Activated naive CD8-positive, alpha-beta T cell treated with anti-CD3 and anti-CD28 coated beads for 36 hours (primary cell): Measurements from ENCODE around the gene PARP9. TPM values are rescaled to one million over a fixed set of nuclear protein-coding genes. Genes with fewer than 3 reads are reported as not detected.
A peak's percentile ranks its signal among the peaks of the same experiment; 100 is the strongest.
"Not testable (repeated sequence)": the region's sequence is repeated elsewhere in the genome, so short reads cannot be mapped to it uniquely, and the experiment has no call there.

Source experiments
- DNase-seq: peaks from one replicate; pipeline ENCODE4 v3.0.0; 2021
- H3K27ac Mint-ChIP-seq: one replicate; pipeline ENCODE4 v1.8.0; 2022; ENCODE audit warnings: mild to moderate bottlenecking, moderate library complexity, mixed read lengths
- H3K27me3 Mint-ChIP-seq: one replicate; pipeline ENCODE4 v1.8.0; 2022; ENCODE audit warnings: mild to moderate bottlenecking, mixed read lengths
- H3K36me3 Mint-ChIP-seq: one replicate; pipeline ENCODE4 v1.8.0; 2021; ENCODE audit warnings: mild to moderate bottlenecking, mixed read lengths
- H3K4me1 Mint-ChIP-seq: one replicate; pipeline ENCODE4 v1.8.0; 2021; ENCODE audit warnings: mixed read lengths
- H3K4me3 Mint-ChIP-seq: one replicate; pipeline ENCODE4 v1.8.0; 2022; ENCODE audit warnings: mild to moderate bottlenecking, moderate library complexity, mixed read lengths
- H3K9me3 Mint-ChIP-seq: one replicate; pipeline ENCODE4 v1.8.0; 2022; ENCODE audit warnings: mixed read lengths
- total RNA-seq, 2 experiments: library from RNA; stranded (reverse); gene quantifications; one replicate each; pipeline ENCODE4 v1.2.3, GENCODE V29; 2021

PARP9 gene
- total RNA-seq, 2 experiments from 2014 or later, result 39.0 to 40.9 TPM

GRCh38 chr3:122586098-122586497, 22.0 kb upstream of the PARP9 start:
- Mint-ChIP-seq H3K27ac (no peak overlapping the region), H3K36me3 (peaks cover 44% of the 10 kb centered on the region), H3K9me3 (peaks cover 20% of the 10 kb centered on the region)

GRCh38 chr3:122582390-122582789, 18.3 kb upstream of the PARP9 start:
- H3K9me3 Mint-ChIP-seq, result peaks cover 20% of the 10 kb centered on the region
- DNase-seq, result no peak
- H3K27me3 Mint-ChIP-seq, result no peaks in the 10 kb centered on the region
- H3K27ac Mint-ChIP-seq, result no peak overlapping the region
- H3K4me3 Mint-ChIP-seq, result no peak overlapping the region
- peaks cover 44% of the 10 kb centered on the region for H3K36me3 Mint-ChIP-seq
- peaks cover 40% of the 10 kb centered on the region for H3K4me1 Mint-ChIP-seq

More at GRCh38 chr3:122586098-122586497, 22.0 kb upstream of the PARP9 start:
- no peak overlapping the region for H3K4me3 Mint-ChIP-seq
- H3K4me1 Mint-ChIP-seq, result peaks cover 39% of the 10 kb centered on the region
- no peaks in the 10 kb centered on the region for H3K27me3 Mint-ChIP-seq
- DNase-seq, result no peak

- Mint-ChIP-seq H3K9me3 (peaks cover 20% of the 10 kb centered on the region), H3K27ac (no peak overlapping the region), H3K36me3 (peaks cover 44% of the 10 kb centered on the region), H3K4me1 (peaks cover 39% of the 10 kb centered on the region), H3K27me3 (no peaks in the 10 kb centered on the region), H3K4me3 (no peak overlapping the region)
- no peak for DNase-seq
Measured at GRCh38 chr3:122581622-122582021, 17.5 kb upstream of the PARP9 start.

DNA sequence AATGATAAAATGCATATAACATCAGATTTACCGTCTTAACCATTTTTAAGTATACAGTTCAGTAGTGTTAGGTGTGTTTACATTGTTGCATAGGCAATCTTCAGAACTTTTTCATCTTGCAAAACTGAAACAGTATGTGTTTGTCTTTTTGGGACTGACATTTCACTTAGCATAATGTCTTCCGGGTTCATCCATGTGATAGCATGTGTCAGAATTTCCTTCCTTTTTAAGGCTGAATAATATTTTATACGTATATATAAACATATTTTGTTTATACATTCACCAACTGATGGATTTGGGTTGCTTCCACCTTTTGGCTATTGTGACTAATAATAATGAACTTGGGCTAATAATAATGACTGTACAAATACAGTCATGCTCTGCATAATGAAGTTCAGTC, 16.4 kb upstream of the PARP9 start:
- Mint-ChIP-seq H3K4me1 (peaks cover 44% of the 10 kb centered on the region), H3K36me3 (peaks cover 42% of the 10 kb centered on the region), H3K9me3 (peaks cover 20% of the 10 kb centered on the region), H3K27me3 (no peaks in the 10 kb centered on the region), H3K27ac (no peak overlapping the region), H3K4me3 (no peak overlapping the region)
- no peak for DNase-seq

GRCh38 chr3:122578069-122578740, 14.1 kb upstream of the PARP9 start:
- Mint-ChIP-seq H3K4me3 (peak overlapping the region; percentile 99), H3K36me3 (peaks cover 42% of the 10 kb centered on the region), H3K9me3 (peaks cover 16% of the 10 kb centered on the region), H3K27me3 (no peaks in the 10 kb centered on the region), H3K4me1 (peaks cover 46% of the 10 kb centered on the region), H3K27ac (peak overlapping the region; percentile 99)
- DNase-seq, result no peak

DNA sequence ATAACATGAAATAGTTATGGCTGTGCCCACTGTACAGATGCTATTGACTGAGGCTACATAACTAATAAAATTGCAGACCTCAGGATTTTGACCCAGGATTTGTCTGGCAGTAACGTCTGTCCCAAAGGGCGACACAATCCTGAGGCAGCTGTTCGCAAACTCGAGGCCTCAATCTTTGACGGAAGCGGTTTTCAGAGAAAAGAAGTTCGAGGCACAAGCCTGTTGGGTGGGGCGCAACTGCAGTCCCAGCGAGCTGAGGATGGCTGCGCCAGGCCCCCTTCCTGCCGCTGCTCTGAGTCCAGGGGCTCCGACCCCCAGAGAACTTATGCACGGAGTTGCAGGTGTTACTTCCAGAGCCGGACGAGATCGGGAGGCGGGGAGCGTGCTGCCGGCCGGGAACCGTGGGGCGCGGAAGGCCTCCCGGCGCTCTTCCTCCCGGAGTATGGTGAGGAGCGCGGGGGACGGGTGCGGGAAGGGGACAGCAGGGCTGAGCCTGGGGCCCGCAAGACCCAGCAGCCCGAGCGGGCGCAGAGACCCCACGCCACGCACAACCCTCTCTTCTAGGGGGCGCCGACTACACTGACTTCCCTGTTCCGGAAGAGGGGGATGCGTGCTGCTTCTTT, 13.4 kb upstream of the PARP9 start, which contains the start of gene PARP15:
PARP15 (plus strand) TSS at position 242 of the 623 bp plus-strand sequence; CDS start at position 260, 18 bp downstream.
- peaks cover 12% of the 10 kb centered on the region for H3K9me3 Mint-ChIP-seq
- DNase-seq, result peak; percentile 41
- peak within 1 kb of the TSS; percentile 99 for H3K27ac Mint-ChIP-seq
- H3K36me3 Mint-ChIP-seq, result peaks cover 41% of the 10 kb centered on the region
- H3K4me1 Mint-ChIP-seq, result peaks cover 52% of the 10 kb centered on the region
- H3K4me3 Mint-ChIP-seq, result peak within 1 kb of the TSS; percentile 99
- H3K27me3 Mint-ChIP-seq, result no peaks in the 10 kb centered on the region

DNA sequence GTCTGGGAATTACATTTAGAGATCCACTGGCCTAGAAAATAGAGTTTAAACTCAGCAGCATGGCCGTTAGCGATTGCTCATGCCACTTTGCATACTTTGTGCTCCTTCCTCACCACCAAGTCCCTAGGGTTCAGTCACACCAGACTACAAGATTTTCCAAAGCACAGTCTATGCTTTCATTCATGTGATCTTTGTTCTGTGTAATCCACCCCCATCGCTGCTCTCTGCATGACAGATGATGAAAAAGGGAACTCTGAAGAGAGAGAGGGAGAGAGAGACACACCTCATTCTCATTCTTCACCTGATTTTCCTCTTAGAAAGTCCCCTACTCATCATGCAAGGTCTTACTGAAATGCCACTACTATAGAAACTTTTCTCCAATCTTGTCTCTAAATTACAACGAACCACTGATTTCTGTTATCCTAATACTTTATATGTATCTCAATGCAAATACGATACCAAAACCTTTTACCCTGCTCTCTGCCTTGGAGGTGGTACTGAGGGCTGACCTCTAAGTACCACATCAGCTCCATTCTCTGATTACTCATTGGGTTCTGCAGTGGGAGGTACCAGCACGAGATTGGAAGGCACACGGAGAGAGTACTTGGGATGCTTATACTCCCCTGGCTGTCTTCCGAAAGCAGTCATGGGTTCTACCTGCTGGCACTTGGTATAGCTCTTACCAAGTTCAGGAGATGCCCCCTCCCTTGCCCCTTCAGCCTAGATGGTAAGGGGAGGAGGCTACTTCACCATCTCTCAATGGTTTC, 12.3 kb upstream of the PARP9 start:
- peak; percentile 55 for DNase-seq
- peak overlapping the region; percentile 99 for H3K27ac Mint-ChIP-seq
- H3K4me1 Mint-ChIP-seq, result peaks cover 55% of the 10 kb centered on the region
- H3K27me3 Mint-ChIP-seq, result no peaks in the 10 kb centered on the region
- peak overlapping the region; percentile 19 for H3K4me3 Mint-ChIP-seq
- peaks cover 4% of the 10 kb centered on the region for H3K9me3 Mint-ChIP-seq
- H3K36me3 Mint-ChIP-seq, result peaks cover 41% of the 10 kb centered on the region

DNA sequence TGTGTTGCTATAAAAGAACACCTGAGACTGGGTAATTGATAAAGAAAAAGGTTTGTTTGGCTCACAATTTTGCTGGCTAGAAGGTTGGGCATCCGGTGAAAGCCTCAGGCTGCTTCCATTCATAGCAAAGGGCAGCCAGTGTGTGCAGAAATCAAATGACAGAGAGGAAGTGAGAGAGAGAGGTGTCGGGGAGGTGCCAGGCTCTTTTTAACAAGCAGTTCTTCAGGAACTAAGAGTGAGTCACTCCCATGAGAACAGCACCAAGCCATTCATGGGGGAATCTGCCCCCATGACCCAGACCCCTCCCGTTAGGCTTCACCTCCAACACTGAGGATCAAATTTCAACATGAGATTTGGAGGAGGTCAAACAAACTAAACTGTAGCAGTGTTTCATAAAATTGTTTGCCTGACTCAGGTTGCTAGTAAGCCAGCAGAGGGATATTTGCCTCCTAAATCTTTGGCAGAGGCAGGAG, 8.9 kb upstream of the PARP9 start:
- peaks cover 64% of the 10 kb centered on the region for H3K36me3 Mint-ChIP-seq

GRCh38 chr3:122568755-122569154, 4.7 kb upstream of the PARP9 start:
- no peaks in the 10 kb centered on the region for H3K27me3 Mint-ChIP-seq
- no peak for DNase-seq
- H3K4me1 Mint-ChIP-seq, result peaks cover 65% of the 10 kb centered on the region
- no peaks in the 10 kb centered on the region for H3K9me3 Mint-ChIP-seq
- peaks cover 73% of the 10 kb centered on the region for H3K36me3 Mint-ChIP-seq
- H3K27ac Mint-ChIP-seq, result peak overlapping the region; percentile 58
- H3K4me3 Mint-ChIP-seq, result no peak overlapping the region

More for the DNA sequence above, 8.9 kb upstream of the PARP9 start:
- Mint-ChIP-seq H3K27me3 (no peaks in the 10 kb centered on the region), H3K9me3 (no peaks in the 10 kb centered on the region), H3K27ac (peak overlapping the region; percentile 74), H3K4me3 (no peak overlapping the region), H3K4me1 (peaks cover 64% of the 10 kb centered on the region)
- peak; percentile 12 for DNase-seq

- Mint-ChIP-seq H3K36me3 (peaks cover 72% of the 10 kb centered on the region), H3K27ac (peak overlapping the region; percentile 58), H3K4me1 (peaks cover 65% of the 10 kb centered on the region)
- not testable (repeated sequence) for H3K4me3 Mint-ChIP-seq, H3K9me3 Mint-ChIP-seq, H3K27me3 Mint-ChIP-seq, DNase-seq
Measured at GRCh38 chr3:122568131-122568530, 4.0 kb upstream of the PARP9 start.

- H3K4me3 Mint-ChIP-seq, result peak overlapping the region; percentile 97
- H3K27me3 Mint-ChIP-seq, result no peaks in the 10 kb centered on the region
- peaks cover 60% of the 10 kb centered on the region for H3K4me1 Mint-ChIP-seq
- H3K9me3 Mint-ChIP-seq, result no peaks in the 10 kb centered on the region
- peaks cover 41% of the 10 kb centered on the region for H3K36me3 Mint-ChIP-seq
- DNase-seq, result no peak
- peak overlapping the region; percentile 99 for H3K27ac Mint-ChIP-seq
Measured at GRCh38 chr3:122563717-122564025, 429 bp downstream of the PARP9 start.

DNA sequence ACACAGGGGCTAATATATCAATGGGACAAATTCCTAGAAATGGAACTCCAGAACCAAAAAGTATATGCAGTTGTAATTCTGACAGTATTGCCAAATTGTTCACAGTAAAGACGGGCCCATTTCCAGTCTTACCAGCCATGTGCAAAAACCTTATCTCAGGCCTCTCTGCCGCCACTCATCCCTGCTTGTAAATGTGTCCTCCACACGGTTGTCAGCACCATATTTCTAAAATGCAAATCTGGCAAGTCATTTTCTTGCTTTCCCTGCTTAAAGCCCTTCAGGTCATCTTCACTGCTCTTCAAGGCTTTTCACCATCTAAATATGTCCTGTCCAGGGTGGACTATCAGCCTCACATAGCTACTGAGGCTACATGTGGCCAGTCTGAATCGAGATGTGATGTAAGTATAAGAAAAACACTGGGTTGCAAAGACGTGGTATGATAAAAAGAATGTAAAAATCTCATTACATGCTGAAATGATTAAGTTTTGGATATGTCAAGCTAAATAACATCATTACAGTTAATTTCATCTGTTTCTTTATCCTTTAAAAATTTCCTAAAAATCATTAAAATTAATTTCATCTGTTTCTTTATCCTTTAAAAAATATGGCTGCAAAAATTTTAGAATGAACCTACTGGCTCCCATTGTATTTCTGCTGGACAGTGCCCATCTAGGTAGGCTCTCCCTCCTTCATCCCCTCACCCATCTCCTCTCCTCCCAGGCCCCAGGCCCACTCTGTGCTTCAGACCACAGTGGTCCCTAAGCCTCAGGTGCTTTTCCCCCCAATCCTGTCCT, 980 bp downstream of the PARP9 start:
- Mint-ChIP-seq H3K4me3 (peak overlapping the region; percentile 97), H3K9me3 (no peaks in the 10 kb centered on the region), H3K27ac (peak overlapping the region; percentile 99), H3K36me3 (peaks cover 36% of the 10 kb centered on the region), H3K27me3 (no peaks in the 10 kb centered on the region), H3K4me1 (peaks cover 55% of the 10 kb centered on the region)
- DNase-seq, result no peak

- no peaks in the 10 kb centered on the region for H3K9me3 Mint-ChIP-seq
- H3K4me3 Mint-ChIP-seq, result no peak overlapping the region
- DNase-seq, result peak; percentile 37
- no peak overlapping the region for H3K27ac Mint-ChIP-seq
- peaks cover 38% of the 10 kb centered on the region for H3K4me1 Mint-ChIP-seq
- peaks cover 19% of the 10 kb centered on the region for H3K36me3 Mint-ChIP-seq
- no peaks in the 10 kb centered on the region for H3K27me3 Mint-ChIP-seq
Measured at GRCh38 chr3:122560680-122561079, 3.4 kb downstream of the PARP9 start.

GRCh38 chr3:122559906-122560305, 4.2 kb downstream of the PARP9 start:
- Mint-ChIP-seq H3K27me3 (no peaks in the 10 kb centered on the region), H3K4me3 (no peak overlapping the region), H3K4me1 (peaks cover 33% of the 10 kb centered on the region), H3K36me3 (peaks cover 23% of the 10 kb centered on the region), H3K27ac (no peak overlapping the region), H3K9me3 (no peaks in the 10 kb centered on the region)
- DNase-seq, result no peak
